Breast epithelium (tissue), 3 donors: ENCODE data around the gene WFDC12.

ENCODE experiments used
- CTCF ChIP-seq, 3 donors: fragments of 450-650 bp; IDR thresholded peaks; one replicate each; pipeline ENCODE4 v1.5.1; 2016 to 2017; ENCODE audit warnings: antibody characterized with exemption in 3 of 3, mild to moderate bottlenecking in 3 of 3, moderate library complexity in 3 of 3
- POLR2A ChIP-seq: fragments of 450-650 bp; IDR thresholded peaks from one replicate; pipeline ENCODE4 v1.6.1; 2016; ENCODE audit warnings: antibody characterized with exemption, mild to moderate bottlenecking, moderate library complexity
- POLR2AphosphoS5 ChIP-seq, 3 donors: sonication (generic); formaldehyde crosslinking; IDR thresholded peaks; one replicate each; pipeline ENCODE4 v1.6.1; 2017; ENCODE audit warnings: antibody characterized with exemption in 3 of 3

GRCh38 chr20:45091366-45091765, 32.9 kb downstream of the WFDC12 start:
- TF ChIP-seq CTCF (IDR thresholded peaks at IDR 0.05) (no peak), POLR2AphosphoS5 (IDR thresholded peaks at IDR 0.05) (no peak), POLR2A (no peak)
